HG03175 (cell line): ENCODE results near the gene SPARC.

Experiments
- ATAC-seq: cut with Tn5 transposase; IDR thresholded peaks from one replicate; pipeline ENCODE4 v1.9.1; 2021; ENCODE audit warnings: mild to moderate bottlenecking, moderate library complexity; ENCODE audit not compliant: unreplicated experiment

The SPARC gene

GRCh38 chr5:151628112-151628823, 58.4 kb downstream of the SPARC start:
- ATAC-seq = no peak

GRCh38 chr5:151627650-151628049, 59.1 kb downstream of the SPARC start:
- ATAC-seq = no peak

GRCh38 chr5:151625285-151625684, 61.4 kb downstream of the SPARC start:
- no peak for ATAC-seq

- ATAC-seq = no peak
Observed at GRCh38 chr5:151624476-151624875, 62.2 kb downstream of the SPARC start.

GRCh38 chr5:151622367-151623088, 64.2 kb downstream of the SPARC start:
- ATAC-seq = no peak

GRCh38 chr5:151620461-151620840, 66.3 kb downstream of the SPARC start:
- no peak for ATAC-seq

GRCh38 chr5:151619812-151620460, 66.8 kb downstream of the SPARC start:
- ATAC-seq = no peak

- no peak for ATAC-seq
Observed at GRCh38 chr5:151618907-151619306, 67.8 kb downstream of the SPARC start.

GRCh38 chr5:151617841-151618710, 68.6 kb downstream of the SPARC start:
- no peak for ATAC-seq

GRCh38 chr5:151617383-151617840, 69.3 kb downstream of the SPARC start:
- no peak for ATAC-seq

GRCh38 chr5:151615431-151615830, 71.3 kb downstream of the SPARC start:
- no peak for ATAC-seq

- ATAC-seq = no peak
Observed at GRCh38 chr5:151614565-151614964, 72.2 kb downstream of the SPARC start.

- peak; percentile 89 for ATAC-seq
Observed at GRCh38 chr5:151612689-151613427, 73.9 kb downstream of the SPARC start.

GRCh38 chr5:151611127-151611775, 75.5 kb downstream of the SPARC start:
- no peak for ATAC-seq
